COLO668 (cell line): ENCODE results near the gene WASHC2A.
"Not testable (repeated sequence)": the region's sequence is repeated elsewhere in the genome, so short reads cannot be mapped to it uniquely, and the experiment has no call there.

Source experiments
- DNase-seq: peaks from one replicate; lab custom pipeline; 2025; ENCODE audit not compliant: unreplicated experiment; lab: John Stamatoyannopoulos, UW

WASHC2A gene, protein sequence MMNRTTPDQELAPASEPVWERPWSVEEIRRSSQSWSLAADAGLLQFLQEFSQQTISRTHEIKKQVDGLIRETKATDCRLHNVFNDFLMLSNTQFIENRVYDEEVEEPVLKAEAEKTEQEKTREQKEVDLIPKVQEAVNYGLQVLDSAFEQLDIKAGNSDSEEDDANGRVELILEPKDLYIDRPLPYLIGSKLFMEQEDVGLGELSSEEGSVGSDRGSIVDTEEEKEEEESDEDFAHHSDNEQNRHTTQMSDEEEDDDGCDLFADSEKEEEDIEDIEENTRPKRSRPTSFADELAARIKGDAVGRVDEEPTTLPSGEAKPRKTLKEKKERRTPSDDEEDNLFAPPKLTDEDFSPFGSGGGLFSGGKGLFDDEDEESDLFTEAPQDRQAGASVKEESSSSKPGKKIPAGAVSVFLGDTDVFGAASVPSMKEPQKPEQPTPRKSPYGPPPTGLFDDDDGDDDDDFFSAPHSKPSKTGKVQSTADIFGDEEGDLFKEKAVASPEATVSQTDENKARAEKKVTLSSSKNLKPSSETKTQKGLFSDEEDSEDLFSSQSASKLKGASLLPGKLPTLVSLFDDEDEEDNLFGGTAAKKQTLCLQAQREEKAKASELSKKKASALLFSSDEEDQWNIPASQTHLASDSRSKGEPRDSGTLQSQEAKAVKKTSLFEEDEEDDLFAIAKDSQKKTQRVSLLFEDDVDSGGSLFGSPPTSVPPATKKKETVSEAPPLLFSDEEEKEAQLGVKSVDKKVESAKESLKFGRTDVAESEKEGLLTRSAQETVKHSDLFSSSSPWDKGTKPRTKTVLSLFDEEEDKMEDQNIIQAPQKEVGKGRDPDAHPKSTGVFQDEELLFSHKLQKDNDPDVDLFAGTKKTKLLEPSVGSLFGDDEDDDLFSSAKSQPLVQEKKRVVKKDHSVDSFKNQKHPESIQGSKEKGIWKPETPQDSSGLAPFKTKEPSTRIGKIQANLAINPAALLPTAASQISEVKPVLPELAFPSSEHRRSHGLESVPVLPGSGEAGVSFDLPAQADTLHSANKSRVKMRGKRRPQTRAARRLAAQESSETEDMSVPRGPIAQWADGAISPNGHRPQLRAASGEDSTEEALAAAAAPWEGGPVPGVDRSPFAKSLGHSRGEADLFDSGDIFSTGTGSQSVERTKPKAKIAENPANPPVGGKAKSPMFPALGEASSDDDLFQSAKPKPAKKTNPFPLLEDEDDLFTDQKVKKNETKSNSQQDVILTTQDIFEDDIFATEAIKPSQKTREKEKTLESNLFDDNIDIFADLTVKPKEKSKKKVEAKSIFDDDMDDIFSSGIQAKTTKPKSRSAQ (N-terminal part only)

DNA sequence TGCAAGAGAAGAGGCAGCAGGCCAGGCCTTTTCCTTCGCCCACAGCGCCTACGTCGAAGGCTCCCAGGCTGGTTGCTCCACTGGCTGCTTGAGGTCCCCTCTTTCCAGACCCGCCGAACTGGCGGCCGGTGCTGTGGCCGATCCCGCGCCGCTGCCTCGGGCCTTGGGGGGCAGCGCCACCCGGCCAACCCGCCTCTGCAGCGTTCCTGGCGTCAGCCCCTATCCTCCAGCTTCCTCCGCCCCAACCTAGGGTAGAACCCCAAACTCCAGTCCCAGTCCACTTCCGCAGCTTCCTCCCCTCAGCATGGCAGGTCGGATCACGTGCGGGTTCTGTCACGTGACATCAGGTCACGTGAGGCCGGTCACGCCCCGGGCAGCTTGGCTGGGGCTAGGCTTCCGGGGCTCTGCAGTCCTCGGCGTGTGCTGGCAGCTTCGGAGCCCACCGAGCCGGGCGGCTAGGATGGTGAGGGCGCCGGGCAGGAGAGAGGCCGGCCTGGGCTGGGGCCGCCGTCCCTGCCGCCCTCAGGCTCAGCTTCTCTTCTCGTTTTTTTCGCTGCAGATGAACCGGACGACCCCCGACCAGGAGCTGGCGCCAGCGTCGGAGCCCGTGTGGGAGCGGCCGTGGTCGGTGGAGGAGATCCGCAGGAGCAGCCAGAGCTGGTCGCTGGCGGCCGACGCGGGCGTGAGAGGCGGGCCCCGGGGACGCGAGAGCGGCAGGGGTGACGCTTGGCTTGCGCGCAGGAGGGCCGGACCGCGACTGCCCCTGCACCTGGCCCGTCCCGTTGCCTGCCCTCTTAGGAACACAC is at the start of gene WASHC2A:
Gene WASHC2A (plus strand): TSS at position 409 of the 806 bp plus-strand sequence. CDS start 52 bp downstream, at position 461.
- peak; percentile 7 for DNase-seq

DNA sequence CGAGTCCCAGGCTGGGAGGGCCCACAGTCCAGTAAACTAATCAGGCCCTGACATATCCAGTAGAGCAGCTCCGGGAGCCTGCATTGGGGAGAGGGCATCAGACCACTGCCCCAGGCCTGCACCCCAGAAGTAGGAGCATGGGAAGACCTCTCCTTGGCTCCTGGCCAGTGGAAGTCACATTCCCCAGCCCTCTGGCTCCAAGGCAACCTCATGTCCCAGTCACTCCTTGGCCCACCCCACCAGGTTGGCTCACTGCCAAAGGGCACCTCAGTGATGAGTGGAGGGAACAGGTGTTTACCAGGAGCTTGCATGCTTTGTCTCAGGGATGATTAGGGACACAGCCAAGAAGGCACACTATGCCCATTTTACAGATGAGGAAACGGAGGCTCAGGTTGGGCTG is 48.5 kb upstream of the WASHC2A start:
- DNase-seq: peak; percentile 31

DNA sequence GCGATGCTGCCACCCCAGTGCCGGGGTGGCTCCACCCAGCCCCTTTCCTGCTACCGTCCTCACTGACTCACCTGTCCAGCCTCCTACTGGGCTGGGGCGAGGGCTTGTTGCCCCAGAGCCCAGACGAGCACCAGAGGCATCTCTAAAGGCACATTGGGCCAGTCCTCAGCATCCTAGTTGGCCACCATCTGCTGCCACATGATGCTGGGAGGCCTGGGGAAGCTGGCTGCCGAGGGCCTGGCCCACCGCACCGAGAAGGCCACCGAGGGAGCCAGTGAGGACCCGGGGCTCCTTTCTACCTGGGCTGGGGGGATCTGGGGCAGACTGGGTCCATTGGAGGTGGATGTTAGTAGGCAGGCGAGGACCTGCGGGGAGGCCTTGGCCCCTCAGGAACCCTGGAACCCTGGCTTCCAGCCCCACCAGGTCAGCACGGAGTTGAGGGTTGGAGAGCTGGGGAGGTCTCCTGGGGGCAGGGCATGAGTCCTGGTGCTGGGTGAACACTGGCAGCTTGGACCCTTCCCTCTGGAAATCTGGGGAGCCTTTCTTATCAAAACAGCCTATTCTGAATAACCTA is 47.2 kb upstream of the WASHC2A start:
- not testable (repeated sequence) for DNase-seq

DNA sequence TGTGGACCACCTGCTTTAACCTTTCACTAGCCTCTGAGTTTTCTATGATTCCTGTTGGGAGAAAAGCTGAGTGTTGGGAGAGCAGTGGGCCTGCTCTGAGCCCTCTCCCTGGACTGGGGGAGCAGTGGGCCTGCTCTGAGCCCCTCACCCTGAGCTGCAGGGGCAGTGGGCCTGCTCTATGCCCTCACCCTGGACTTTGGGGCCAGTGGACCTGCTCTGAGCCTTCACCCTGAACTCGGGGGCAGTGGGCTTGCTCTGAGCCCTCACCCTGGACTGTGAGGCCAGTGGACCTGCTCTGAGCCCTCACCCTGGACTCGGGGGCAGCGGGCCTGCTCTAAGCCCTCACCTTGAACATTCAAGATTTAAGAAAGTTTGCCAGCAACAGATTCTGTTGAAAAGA is 46.1 kb upstream of the WASHC2A start:
- DNase-seq: no peak

DNA sequence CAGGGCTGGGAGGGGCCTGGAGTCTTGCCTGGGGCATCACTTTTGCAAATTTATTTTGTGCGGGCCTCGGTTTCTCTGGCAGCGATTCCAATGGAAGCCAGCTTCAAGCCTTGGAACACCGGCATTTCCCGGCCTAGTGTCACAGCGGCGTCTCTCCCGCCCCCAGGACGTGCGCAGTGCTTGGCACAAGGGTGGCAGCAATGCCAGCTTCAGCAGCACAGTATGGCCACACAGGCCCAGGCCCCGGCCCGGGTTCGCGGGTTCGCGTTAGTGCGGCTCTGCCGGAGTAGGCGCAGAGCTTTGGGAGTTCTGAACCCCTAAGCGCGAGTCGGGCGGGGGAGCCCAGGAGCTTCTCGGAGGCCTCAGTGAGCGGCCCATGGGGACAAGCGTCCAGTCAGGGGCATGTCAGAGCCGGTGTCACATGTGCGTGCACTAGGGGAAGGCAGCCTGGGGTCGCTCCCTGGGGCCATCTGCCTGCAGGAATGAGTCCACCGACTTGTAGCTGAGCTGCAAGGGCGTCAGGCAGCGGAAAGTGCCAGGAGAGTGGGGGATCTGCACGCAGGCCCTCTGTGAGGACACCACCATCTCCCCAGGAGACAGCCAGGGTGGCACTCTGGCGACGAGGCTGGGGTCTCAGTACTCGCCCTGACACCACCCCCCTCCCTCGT is 42.9 kb upstream of the WASHC2A start:
- not testable (repeated sequence) for DNase-seq

DNA sequence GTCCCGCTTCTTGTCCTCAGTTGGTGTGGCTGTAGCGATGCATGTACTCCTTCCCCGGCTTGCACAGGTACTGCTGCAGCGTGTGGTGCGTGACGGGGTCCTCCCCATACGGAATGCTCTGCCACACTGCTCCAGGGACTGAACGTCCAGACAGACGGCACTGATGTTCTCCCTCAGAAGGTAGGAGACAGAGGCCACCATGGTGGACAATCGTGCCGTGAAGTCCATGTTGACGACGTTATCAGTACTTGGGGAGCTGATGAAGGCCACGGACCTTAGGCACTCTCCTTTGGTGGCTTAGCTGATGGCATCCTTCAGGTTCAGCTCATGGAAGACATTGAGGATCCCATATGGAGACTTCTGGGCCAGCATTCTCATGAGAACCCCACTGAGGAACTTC is 42.1 kb upstream of the WASHC2A start:
- DNase-seq: no peak

DNA sequence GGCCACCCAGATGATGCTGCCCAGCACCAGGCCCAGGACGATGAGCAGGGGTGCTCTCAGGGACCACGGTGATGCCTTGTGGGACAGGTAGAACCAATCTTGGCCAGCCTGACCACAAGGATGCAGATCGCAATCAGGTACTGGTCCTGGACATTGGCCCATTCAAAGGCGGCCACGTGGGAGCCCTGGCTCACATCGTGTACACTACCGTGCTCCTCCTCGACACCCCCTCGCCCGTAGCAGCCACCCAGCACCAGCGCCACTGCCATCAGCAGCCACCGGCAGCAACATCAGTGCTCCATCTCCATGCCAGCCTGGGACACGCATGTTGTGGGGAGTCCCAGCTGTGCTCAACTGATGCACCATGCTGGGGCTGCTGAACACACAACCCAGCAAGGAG is 40.6 kb upstream of the WASHC2A start:
- DNase-seq: no peak

DNA sequence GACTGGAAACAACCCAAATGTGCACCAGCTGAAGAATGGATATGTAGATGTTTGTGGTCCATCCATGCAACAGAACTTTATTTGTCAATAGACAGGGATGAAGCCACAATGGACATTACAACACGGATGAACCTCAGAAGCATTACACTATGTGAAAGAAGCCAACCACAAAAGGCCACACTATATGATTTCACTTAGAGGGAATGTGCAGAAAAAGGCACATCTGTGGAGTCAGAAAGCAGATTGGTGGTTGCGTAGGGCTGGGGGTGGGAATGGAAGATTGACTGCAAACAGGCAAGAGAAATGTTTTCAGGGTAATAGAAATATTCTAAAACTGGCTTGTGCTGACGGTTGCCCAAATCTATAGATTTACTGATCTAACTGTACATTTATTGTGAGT is 34.3 kb upstream of the WASHC2A start:
- DNase-seq: no peak

DNA sequence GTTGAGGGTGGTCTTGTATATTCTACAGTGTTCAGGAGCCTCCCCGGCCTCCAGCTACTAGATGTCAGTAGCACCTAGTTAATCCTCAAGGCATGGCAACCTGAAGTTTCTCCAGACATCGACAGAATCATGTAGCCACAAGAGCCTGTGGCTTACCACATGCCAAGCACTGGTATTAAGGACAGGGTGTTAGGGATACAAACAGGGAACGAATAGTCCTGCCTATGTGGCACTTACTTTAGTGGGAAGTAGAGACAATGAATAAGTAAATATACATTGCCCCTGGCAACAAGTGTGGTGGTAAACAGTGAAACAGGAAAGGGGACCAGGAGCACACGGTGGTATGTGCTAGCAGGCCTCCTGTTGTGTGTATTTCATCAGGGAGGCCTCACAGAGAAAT is 32.4 kb upstream of the WASHC2A start:
- peak; percentile 10 for DNase-seq

DNA sequence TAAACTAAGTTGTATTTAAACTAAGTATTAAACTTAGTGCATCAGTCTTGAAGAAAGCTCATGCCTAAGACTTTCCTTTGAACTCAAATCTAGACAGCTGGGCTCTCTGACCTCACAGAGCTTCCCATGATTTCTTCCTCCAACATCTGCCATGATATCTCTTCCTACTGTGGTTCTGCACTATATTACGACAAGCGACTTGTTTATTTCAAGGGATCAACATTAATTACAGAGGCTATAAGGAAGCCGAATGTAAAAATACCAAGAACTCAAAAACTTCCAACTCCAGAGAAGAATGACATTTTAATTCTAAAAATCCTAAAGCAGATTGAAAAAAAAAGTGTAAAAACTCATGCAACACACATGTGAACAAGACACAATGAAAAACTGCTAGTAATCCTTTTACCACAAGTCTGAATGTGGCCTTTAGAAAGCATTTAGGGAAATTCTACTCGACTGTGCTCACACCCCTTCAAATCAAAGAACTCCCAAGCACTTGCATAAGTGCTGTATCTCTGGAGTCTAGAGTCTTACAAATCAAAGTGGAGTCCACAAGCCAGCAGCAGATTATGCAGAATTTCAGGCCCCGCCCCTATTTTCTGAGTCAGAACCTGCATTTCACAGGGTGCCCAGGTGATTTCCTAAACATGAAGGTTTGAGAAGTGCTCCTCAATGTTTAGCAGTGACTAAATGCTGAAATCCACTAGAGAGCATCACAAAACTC is 22.7 kb upstream of the WASHC2A start:
- no peak for DNase-seq

DNA sequence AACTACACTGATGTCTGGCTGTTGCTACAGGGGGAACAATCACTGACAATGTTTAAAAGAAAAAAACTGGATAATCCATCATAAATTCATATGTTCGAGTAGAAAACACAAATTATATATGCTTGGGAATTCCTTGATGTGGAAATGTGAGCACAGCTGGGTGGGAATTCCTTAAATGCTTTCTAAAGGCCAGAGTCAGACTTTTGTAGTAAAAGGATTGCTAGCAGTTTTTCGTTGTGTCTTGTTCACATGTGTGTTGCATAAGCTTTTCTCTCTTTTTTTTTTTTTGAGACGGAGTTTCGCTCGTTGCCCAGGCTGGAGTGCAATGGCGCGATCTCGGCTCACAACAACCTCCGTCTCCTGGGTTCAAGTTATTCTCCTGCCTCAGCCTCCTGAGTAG is 21.3 kb upstream of the WASHC2A start:
- not testable (repeated sequence) for DNase-seq

DNA sequence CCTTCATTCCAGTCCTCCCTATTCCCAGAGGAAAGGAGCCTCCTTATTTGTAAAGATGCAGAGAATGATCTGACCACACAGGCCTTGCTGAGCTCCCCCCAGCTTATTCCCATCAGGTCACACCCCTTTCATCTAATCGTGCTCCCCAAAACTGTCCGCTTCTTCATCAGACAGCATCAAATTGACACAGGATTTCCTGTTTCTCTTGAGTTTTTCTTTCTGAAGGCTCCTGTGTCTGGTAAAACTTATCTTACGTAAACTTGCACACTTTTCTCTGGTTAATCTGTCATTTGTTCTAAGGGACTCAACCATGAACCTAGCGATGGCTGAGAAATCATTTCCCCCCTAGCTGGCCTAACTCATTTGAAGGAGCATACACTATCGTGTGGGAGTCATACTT is 20.2 kb upstream of the WASHC2A start:
- DNase-seq: not testable (repeated sequence)

DNA sequence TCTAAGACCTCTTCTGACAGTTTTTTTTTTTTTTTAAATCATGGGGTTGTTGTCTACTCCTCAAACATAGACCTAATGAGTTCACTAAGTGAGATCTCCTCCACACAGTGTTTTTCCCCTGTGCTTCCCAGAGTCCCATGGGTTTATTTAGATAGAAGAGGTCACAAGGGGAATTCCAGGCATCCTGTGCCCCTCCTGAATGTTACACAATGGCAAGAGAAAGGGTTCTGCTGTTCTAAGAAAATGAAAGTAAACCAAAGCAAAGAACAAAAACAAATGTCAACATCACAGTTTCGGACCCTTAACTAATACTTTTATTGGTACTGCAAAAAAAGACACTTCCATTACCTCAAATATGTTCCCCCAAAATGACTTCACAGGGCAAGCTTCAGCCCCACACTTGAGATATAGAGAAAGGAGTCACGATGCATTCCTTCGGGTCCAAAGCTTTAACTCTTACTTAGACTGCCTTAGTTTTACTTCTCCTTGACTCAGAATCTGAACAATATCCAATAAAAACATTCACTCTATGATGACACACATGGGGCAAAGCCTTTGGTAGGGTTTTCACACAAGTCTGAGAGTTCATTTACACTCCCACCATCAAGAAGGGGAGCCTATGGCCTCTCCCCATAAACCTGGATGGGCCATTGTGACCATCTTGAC is 15.6 kb upstream of the WASHC2A start:
- DNase-seq: not testable (repeated sequence)

DNA sequence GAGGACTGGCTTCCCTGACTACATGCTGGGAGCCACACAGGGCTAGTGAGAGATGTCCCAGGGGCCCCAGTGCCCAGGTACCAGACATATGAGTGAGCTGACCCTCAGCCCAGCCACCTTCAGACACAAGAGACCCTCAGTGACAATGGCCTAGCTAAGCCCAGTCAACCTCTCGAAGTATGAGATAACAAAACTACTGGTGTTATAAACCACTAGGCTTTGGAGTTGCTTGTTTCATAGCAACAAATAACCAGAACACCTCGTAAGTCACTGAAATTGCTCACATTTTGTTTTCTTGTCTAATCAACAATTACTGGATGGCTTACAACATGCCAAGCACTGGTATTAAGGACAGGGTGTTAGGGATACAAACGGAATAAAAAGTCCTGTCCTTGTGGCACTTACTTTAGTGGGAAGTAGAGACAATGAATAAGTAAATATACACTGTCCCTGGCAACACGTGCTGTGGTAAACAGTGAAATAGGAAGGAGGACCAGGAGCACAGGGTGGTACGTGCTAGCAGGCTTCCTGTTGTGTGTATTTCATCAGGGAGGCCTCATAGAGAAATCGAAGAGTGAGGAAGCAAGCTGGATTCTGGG is 14.9 kb upstream of the WASHC2A start:
- DNase-seq: not testable (repeated sequence)

DNA sequence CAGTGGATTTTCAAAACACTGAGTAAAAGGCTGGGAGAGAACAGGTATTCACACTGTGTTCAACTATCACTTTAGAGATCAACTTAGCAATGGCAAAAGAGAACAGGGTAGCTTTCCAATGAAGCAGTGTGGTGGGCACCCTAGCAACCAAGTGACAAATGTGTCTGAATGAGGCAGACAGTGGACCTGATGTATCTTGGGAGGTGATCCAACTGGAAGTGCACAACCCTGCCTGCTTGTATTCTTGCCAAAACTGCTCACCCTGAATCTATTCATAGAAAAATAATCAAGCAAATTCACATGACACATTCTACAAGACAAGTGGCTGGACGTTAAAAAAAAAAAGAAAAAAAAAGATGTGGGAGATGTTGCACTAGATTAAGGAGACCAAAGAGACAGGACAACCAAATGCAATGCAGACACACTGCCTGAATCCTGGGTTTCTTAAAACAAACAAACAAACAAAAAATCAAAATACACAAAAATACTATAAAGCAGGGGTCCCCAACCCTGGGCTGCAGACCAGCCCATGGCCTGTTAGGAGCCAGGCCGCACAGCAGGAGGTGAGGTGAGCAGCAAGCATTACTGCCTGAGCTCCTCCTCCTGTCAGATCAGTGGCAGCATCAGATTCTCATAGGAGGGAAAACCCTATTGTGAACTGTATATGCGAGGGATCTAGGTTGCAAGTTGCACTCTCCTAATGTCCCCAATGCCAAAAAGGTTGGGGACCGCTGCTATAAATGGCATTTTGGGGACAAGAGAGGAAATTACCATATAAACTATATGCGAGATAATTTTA is 12.1 kb upstream of the WASHC2A start:
- DNase-seq: not testable (repeated sequence)

DNA sequence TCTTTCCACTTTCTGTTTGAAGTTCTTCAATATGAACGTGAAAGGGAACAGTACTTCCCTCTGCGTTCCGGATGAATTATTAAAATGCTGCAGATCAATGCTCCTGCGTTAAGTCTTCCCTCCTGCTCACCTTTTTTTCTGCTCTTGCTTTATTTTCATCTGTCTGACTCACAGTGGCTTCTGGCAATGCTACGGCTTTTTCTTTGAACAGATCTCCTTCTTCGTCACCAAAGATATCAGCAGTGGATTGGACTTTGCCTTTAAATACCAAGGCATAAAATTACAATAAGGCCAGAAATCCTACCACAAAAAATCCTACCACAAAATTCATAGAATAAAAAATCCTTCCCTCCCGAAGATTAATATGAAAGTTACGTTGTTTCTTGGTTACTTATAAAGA is 11.1 kb upstream of the WASHC2A start:
- DNase-seq: not testable (repeated sequence)

DNA sequence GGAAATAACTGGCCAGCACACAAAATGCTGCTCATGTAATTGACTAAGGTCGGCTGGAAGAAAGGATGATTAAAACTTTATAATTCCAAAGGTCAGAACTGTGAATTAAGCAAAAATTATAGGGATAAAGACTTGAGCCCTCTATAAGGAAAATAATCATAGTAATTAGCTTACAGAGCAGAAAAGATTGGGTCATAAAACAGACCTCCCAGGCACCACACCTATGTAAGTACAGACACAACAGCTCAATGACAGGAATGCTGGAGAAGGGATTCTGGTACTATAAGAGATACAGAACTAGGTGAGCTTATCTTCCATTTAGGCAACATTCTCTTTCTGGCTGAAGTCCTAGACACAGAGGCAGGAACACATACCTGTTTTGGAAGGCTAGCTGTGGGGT is 9.0 kb upstream of the WASHC2A start:
- not testable (repeated sequence) for DNase-seq
